Measurements from ENCODE around the gene LRP6.

DNA sequence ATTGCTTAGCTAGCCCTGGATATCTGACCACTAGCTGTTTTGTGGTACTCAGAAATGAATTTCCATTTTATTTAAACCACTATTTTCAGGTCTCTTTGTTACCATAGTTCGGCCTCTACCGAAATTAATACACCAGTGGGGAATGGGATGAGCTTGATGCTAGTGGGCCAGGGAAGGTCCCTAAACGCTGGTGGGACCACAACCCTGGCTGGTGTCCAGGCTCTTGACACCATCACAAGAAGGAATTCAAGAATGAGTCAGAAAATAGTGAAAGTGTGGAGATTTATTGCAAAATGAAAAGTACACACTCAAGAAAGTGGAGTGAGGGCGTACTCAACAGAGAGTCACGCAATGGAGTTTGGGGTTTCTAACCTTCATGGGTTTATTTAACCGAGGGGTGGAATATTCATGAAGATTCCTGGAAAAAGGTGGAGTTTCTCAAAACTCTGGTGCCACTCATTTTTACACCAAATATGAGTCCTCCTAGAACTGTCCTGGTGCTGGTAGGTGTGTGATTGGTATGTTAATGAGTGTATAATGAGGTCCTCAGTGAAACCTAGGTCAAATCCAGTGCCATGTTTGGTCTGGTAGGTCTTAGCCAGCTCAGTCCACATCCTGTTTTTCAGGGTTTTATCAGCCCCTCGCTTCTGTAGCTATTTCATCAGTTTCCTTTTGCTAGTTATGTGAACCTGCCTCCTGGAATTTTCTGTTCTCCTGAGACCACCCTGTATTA lies 38.9 kb upstream of the LRP6 start:
- TF ChIP-seq CTCF (IDR thresholded peaks at IDR 0.05) (no peak), POLR2A (IDR thresholded peaks at IDR 0.05) (no peak)
